ENCODE data around the gene PAEP.

DNA sequence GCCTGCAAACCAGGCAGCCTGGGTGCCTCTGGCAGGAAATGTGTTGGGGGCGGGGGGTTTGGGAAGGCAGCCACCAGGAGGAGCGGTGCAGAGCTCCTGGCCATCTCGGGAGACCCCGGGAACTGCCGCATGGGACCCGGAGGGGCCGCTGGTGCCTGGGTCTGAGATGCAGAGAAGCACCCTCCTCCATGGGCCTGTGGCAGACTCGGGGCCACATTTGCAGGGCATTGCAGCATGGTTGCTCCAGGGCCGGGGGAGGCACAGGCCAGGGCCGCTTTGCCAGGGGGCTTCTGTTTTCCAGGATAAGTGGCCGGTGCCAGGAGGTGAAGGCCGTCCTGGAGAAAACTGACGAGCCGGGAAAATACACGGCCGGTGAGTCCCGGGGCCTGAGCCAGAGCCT lies 38.6 kb upstream of the PAEP start:
- TF ChIP-seq GATA2 (IDR thresholded peaks at IDR 0.05; ENCODE audit: low read depth, low read length) = no peak
- no peak for TF ChIP-seq GATA3 (IDR thresholded peaks at IDR 0.05; ENCODE audit: low read depth, low read length)
